NT2/D1 (cell line): Measurements from ENCODE around the gene MSL1.
A peak's percentile ranks its signal among the peaks of the same experiment; 100 is the strongest.

Experiments
- DNase-seq: peaks from one replicate; pipeline ENCODE4 v3.0.0-alpha.2; 2011; ENCODE audit warnings: low read depth, low spot score
- H3K27me3 ChIP-seq: 2 replicates; pipeline ENCODE4 v1.6.0; 2011; ENCODE audit warnings: mild to moderate bottlenecking; ENCODE audit not compliant: insufficient read length, insufficient read depth
- H3K36me3 ChIP-seq: 2 replicates; pipeline ENCODE4 v1.6.1; 2011; ENCODE audit warnings: mild to moderate bottlenecking, low read length, mixed read lengths; ENCODE audit not compliant: insufficient read depth, insufficient read length
- H3K4me1 ChIP-seq: 2 replicates; pipeline ENCODE4 v1.5.1; 2011; ENCODE audit not compliant: insufficient read depth, insufficient read length
- H3K4me3 ChIP-seq: 2 replicates; pipeline ENCODE4 v1.5.1; 2011; ENCODE audit warnings: low read depth; ENCODE audit not compliant: insufficient read length
- H3K9ac ChIP-seq: 2 replicates; pipeline ENCODE4 v1.6.0; 2011; ENCODE audit warnings: low read depth; ENCODE audit not compliant: insufficient read length
- H3K9me3 ChIP-seq: 2 replicates; pipeline ENCODE4 v1.5.1; 2011; ENCODE audit warnings: mild to moderate bottlenecking, low read length; ENCODE audit not compliant: insufficient read depth
- SUZ12 ChIP-seq: IDR thresholded peaks from 2 replicates; pipeline ENCODE4 v1.6.1; 2011; ENCODE audit not compliant: insufficient read length, insufficient read depth; ENCODE audit errors: extremely low read depth
- YY1 ChIP-seq: IDR thresholded peaks from 2 replicates; pipeline ENCODE4 v1.6.1; 2011; ENCODE audit not compliant: insufficient read length, insufficient read depth
- ZNF274 ChIP-seq: IDR thresholded peaks from 2 replicates; pipeline ENCODE4 v1.6.1; 2011; ENCODE audit warnings: mild to moderate bottlenecking, low read depth, low read length

MSL1 gene

DNA sequence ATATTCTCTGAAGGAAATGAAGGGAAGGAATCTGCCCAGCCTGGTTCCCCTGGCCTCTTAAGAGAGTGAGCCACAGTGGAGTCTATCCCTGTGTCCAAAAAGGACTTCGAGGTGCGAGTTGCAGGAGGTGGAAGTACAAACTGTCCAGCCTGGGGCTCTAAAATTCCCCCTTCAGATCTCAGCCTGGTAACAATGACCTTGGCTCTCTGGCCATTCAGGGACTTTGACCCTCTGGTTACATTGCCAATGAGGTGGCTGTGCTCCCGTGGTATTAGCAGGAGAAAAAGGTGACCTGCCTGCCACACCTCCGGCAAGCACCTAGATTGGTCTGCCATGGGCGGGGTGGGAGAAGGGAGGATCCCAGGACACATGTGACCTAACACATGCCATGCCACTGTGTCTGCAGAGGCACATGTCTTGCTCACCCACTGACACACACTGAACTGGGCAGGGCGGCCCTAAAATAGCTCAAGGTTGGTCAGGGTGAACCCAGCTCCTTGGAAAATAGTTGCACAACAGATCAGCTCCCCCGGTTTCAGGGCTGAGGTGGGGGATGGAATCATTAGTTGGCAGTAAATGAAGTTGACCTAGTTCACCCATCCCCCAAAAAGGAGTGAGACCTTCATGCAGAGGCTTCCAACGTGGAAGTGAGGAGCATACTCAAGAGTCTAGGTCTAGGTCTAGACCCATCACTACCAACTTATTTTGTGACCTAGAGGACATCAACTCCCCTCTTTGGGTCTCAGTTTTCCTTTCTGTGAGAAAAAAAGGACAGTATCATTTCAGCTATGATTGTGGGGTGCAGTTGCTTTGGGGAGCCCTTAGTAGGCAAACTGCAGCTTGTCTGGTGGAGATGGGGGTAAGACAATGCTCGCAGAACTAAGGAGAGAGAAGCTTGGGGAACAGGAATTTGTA lies 23.6 kb upstream of the MSL1 start:
- Histone ChIP-seq H3K9me3 (peaks cover 4% of the 10 kb centered on the region; the same call in 1 of the 2 replicates), H3K9ac (peak overlapping the region; percentile 17), H3K36me3 (peaks cover 36% of the 10 kb centered on the region), H3K27me3 (peaks cover 11% of the 10 kb centered on the region), H3K4me1 (peaks cover 28% of the 10 kb centered on the region), H3K4me3 (peak overlapping the region; percentile 16)
- DNase-seq: no peak
- TF ChIP-seq YY1 (no peak), ZNF274 (no peak)

DNA sequence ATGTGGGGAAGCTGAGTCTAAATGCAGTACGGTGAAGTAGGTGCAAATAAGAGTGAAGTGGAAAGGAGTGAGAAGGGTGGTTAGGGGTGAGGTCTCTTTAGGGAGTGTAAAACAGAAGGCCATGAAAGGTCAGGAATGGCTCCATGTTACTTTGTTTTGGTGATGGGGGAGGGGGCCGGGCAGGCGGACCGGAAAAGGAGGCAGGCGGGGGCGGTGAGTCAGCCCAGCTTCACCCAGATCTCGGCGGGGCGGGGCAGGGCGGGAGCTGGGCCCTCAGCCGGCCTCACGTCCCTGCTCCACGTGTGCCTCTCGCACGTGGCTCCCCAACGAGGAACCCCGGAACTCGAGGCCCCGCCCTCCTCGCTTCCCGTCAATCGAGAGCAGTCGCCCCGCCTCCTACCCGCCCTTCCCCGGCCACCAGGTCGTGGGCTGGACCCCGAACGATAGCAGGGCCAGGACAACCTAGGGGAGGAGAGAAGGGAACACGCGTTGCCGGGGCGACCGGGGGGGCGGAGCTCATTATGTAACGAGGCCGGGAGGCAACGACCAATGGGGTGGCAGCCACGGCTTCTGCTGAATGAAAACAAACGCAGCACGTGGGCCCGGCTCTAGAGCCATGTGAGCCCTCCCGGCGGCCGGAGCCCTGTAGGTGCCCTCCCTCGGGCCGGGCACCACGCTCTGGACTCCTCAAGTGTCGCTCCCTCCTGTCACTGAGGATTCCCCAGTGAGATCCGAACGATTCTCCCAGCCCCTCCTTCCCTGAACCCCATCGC lies 22.7 kb upstream of the MSL1 start:
- H3K9ac ChIP-seq: peak overlapping the region; percentile 84

DNA sequence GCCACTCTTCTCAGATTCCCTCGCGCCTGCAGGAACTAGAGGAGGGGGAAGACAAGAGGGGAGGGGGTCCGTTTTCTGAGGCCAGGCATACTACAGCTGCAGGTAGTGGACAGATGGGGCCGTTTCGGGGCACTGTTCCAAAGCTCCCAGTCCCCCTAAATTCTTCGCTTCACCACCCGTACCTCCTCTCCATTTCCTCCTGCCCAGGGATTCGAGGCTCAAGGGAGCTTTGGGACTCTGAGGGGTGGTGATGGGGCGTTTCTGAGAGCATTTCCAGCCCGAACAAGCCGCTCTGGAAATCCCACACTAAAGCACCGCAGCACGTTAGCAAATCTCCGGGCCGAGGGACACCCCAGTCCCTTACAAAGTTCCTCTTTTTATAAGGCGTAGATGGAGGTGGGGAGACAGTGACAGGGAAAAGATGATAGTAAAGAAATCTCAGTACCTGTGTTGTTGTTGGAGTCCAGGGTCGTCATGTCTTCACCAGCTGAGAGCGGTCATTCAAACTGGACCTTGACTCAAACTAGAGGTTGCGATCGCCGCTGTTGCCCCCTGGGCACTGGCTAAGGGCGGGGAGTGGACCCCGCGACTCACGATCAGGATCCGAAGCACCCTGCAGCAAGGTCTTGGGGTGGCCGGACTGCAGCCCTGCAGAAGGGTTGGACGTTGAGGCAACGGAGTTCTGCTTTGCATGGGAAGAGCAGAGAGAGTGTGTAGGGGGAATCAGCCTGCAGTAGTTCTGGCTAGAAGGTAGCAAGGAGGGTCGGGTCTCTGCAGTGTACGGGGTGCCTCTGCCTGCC lies 22.0 kb upstream of the MSL1 start:
- Histone ChIP-seq H3K36me3 (peaks cover 22% of the 10 kb centered on the region), H3K9ac (peak overlapping the region; percentile 84), H3K4me1 (peaks cover 35% of the 10 kb centered on the region), H3K27me3 (peaks cover 11% of the 10 kb centered on the region), H3K9me3 (peaks cover 4% of the 10 kb centered on the region; the same call in 1 of the 2 replicates), H3K4me3 (peak overlapping the region; percentile 65)
- no peak for DNase-seq
- TF ChIP-seq YY1: no peak
- no peak for TF ChIP-seq ZNF274
- no peak for TF ChIP-seq SUZ12

More for the DNA sequence above, 22.7 kb upstream of the MSL1 start:
- DNase-seq: peak; percentile 87
- peaks cover 11% of the 10 kb centered on the region for H3K27me3 ChIP-seq
- peak overlapping the region; percentile 65 for H3K4me3 ChIP-seq
- peaks cover 4% of the 10 kb centered on the region; the same call in 1 of the 2 replicates for H3K9me3 ChIP-seq
- peaks cover 33% of the 10 kb centered on the region for H3K4me1 ChIP-seq
- TF ChIP-seq ZNF274 (no peak), YY1 (no peak), SUZ12 (no peak)
- peaks cover 28% of the 10 kb centered on the region for H3K36me3 ChIP-seq

DNA sequence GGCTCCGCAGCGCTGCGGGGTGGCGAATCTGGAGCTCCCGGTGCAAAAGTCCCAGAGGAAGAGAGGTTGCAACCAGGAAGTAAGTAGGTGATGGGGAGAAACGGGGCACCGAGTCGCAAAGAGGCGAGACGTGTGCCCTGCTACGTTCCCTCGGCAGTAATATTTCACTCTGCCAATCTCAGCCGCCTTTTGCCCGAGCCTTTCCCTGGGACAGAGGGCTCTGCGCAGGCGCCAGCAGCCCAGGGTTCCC lies 21.4 kb upstream of the MSL1 start, which contains the start of gene NR1D1:
Gene NR1D1, minus strand, starts transcription at position 171 of the 250 bp plus-strand sequence. CDS start 495 bp downstream, outside the sequence.
- no peak for TF ChIP-seq YY1
- TF ChIP-seq ZNF274: no peak
- no peak for TF ChIP-seq SUZ12
- H3K4me3 ChIP-seq: peak within 1 kb of the TSS; percentile 65
- peaks cover 40% of the 10 kb centered on the region for H3K4me1 ChIP-seq
- peaks cover 17% of the 10 kb centered on the region for H3K36me3 ChIP-seq
- peaks cover 11% of the 10 kb centered on the region for H3K27me3 ChIP-seq
- peak within 1 kb of the TSS; percentile 84 for H3K9ac ChIP-seq
- H3K9me3 ChIP-seq: peaks cover 4% of the 10 kb centered on the region; the same call in 1 of the 2 replicates
- DNase-seq: no peak

DNA sequence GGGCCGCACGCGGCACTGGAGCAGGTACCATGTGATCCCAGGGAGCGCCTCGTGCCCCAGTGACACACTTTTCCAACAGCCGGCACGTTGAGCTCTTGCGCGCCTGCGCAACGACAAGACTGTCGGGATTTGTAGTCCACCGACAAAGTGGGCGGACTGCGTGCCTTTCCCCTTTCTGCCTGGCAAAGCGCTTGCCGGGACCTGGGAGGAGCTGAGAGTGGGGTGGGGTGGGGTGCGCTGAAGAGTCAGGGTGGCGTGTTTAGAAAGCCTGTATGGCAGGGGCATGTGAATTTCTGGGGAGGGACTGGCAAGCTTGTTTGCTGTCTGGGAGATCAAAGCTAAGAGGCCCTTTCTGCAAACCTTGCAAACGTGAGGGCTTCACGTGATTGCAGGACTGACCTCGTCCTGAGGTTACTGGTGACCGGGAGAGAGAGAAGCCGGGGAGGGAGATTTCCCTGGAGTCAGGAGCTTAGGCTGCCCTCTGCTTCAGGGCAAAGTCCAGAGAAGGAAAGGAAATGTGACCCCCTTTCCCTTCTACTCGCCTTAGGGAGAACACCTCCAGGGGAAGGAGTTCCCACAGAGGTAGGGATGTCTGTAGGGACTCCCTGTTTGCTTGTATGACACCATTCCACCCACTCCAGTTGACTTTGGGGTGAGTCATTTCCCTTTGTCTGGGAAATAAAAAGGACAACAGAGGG lies 21.0 kb upstream of the MSL1 start:
- H3K27me3 ChIP-seq: peaks cover 14% of the 10 kb centered on the region
- peaks cover 44% of the 10 kb centered on the region for H3K4me1 ChIP-seq
- peak overlapping the region; percentile 65 for H3K4me3 ChIP-seq

More for the DNA sequence above, 21.0 kb upstream of the MSL1 start:
- peaks cover 14% of the 10 kb centered on the region for H3K36me3 ChIP-seq
- H3K9me3 ChIP-seq: peaks cover 4% of the 10 kb centered on the region; the same call in 1 of the 2 replicates
- H3K9ac ChIP-seq: peak overlapping the region; percentile 84
- peak; percentile 90 for DNase-seq
- no peak for TF ChIP-seq ZNF274
- no peak for TF ChIP-seq YY1
- no peak for TF ChIP-seq SUZ12
